CD14-positive monocyte (primary cell): Measurements from ENCODE around the gene ZIM2. TPM values are rescaled to one million over a fixed set of nuclear protein-coding genes. Genes with fewer than 3 reads are reported as not detected.

ENCODE experiments used
- DNase-seq, 3 donors: peaks; one replicate each; pipeline ENCODE4 v3.0.0-alpha.2; 2011 to 2022
- H2AFZ ChIP-seq: 2 replicates; pipeline ENCODE4 v1.6.0; 2012; ENCODE audit warnings: mild to moderate bottlenecking, low read depth, low read length, inconsistent platforms; ENCODE audit not compliant: insufficient read depth, poor library complexity, severe bottlenecking
- H3K27ac ChIP-seq, 2 donors: 1 replicate in 1 of 2; 2 replicates in 1 of 2; pipeline ENCODE4 v1.5.1; 2012 to 2013; ENCODE audit warnings: low read length in 2 of 2, control low read depth in 1 of 2, inconsistent platforms in 1 of 2, low read depth in 1 of 2, mild to moderate bottlenecking in 1 of 2
- H3K27me3 ChIP-seq, 2 donors: one replicate each; pipeline versions ENCODE4 v1.6.0 to v1.6.1; 2011 to 2013; ENCODE audit warnings: low read length in 2 of 2; ENCODE audit not compliant: control insufficient read depth in 2 of 2, insufficient read depth in 2 of 2
- H3K36me3 ChIP-seq, 2 donors: replicated peaks in 1 of 2; 1 replicate in 1 of 2; 2 replicates in 1 of 2; pipeline versions ENCODE4 v1.5.1 to v1.6.1; 2012 to 2013; ENCODE audit warnings: low read length in 2 of 2, control low read depth in 1 of 2, inconsistent platforms in 1 of 2, mild to moderate bottlenecking in 1 of 2; ENCODE audit not compliant: insufficient read depth in 2 of 2, control insufficient read depth in 1 of 2
- H3K4me1 ChIP-seq, 2 donors: 1 replicate in 1 of 2; 2 replicates in 1 of 2; pipeline versions ENCODE4 v1.5.1 to v1.6.1; 2012 to 2013; ENCODE audit warnings: low read length in 2 of 2, control low read depth in 1 of 2, inconsistent platforms in 1 of 2, mild to moderate bottlenecking in 1 of 2, moderate library complexity in 1 of 2; ENCODE audit not compliant: insufficient read depth in 2 of 2, control insufficient read depth in 1 of 2
- H3K4me2 ChIP-seq: replicated peaks from 2 replicates; pipeline ENCODE3; 2012; ENCODE audit warnings: low read length, moderate library complexity, mild to moderate bottlenecking; ENCODE audit not compliant: poor library complexity, severe bottlenecking; ENCODE audit errors: extremely low read depth
- H3K4me3 ChIP-seq, 3 experiments: fragments of 200-600 bp in 1 of 3; sonication (generic) in 1 of 3; replicated peaks in 1 of 3; 1 replicate in 2 of 3; 2 replicates in 1 of 3; pipeline ENCODE4 v1.5.1; 2011 to 2013; ENCODE audit warnings: low read length in 3 of 3, mild to moderate bottlenecking in 3 of 3, control low read depth in 2 of 3, low read depth in 2 of 3, inconsistent platforms in 1 of 3, moderate library complexity in 1 of 3
- H3K79me2 ChIP-seq: 2 replicates; pipeline ENCODE4 v1.6.0; 2012; ENCODE audit warnings: mild to moderate bottlenecking, control low read depth, inconsistent platforms, low read length, moderate library complexity; ENCODE audit not compliant: insufficient read depth
- H3K9ac ChIP-seq: 2 replicates; pipeline ENCODE4 v1.6.0; 2017; ENCODE audit warnings: low read length, mild to moderate bottlenecking; ENCODE audit not compliant: insufficient read depth, poor library complexity, severe bottlenecking
- H3K9me3 ChIP-seq, 2 donors: replicated peaks in 1 of 2; 1 replicate in 1 of 2; 2 replicates in 1 of 2; pipeline versions ENCODE4 v1.5.1 to v1.6.1; 2012 to 2013; ENCODE audit warnings: low read length in 2 of 2, control low read depth in 1 of 2; ENCODE audit not compliant: control insufficient read depth in 1 of 2, insufficient read depth in 1 of 2
- H4K20me1 ChIP-seq: 2 replicates; pipeline ENCODE4 v1.6.0; 2012; ENCODE audit warnings: mild to moderate bottlenecking, low read length, control low read depth, moderate library complexity; ENCODE audit not compliant: insufficient read depth
- H3K27ac Mint-ChIP-seq, 7 donors: one replicate each; pipeline ENCODE4 v1.8.0; 2020; ENCODE audit warnings: mild to moderate bottlenecking in 7 of 7, mixed read lengths in 7 of 7, moderate library complexity in 6 of 7, inconsistent platforms in 2 of 7
- H3K27me3 Mint-ChIP-seq, 3 donors: one replicate each; pipeline ENCODE4 v1.8.0; 2021 to 2022; ENCODE audit warnings: low read depth in 3 of 3, mild to moderate bottlenecking in 3 of 3, mixed read lengths in 3 of 3, moderate library complexity in 3 of 3, inconsistent platforms in 1 of 3
- H3K36me3 Mint-ChIP-seq, 2 donors: one replicate each; pipeline ENCODE4 v1.8.0; 2020; ENCODE audit warnings: mixed read lengths in 2 of 2, inconsistent platforms in 1 of 2, mild to moderate bottlenecking in 1 of 2
- H3K4me1 Mint-ChIP-seq: one replicate; pipeline ENCODE4 v1.8.0; 2020; ENCODE audit warnings: mild to moderate bottlenecking, mixed read lengths
- H3K4me3 Mint-ChIP-seq, 2 donors: one replicate each; pipeline ENCODE4 v1.8.0; 2020; ENCODE audit warnings: mild to moderate bottlenecking in 2 of 2, mixed read lengths in 2 of 2, moderate library complexity in 1 of 2
- H3K9me3 Mint-ChIP-seq, 7 donors: one replicate each; pipeline ENCODE4 v1.8.0; 2020 to 2022; ENCODE audit warnings: mixed read lengths in 7 of 7, mild to moderate bottlenecking in 6 of 7, moderate library complexity in 6 of 7, inconsistent platforms in 2 of 7
- CTCF ChIP-seq: fragments of 200-600 bp; IDR thresholded peaks from one replicate; pipeline ENCODE4 v1.8.0; 2022; ENCODE audit warnings: antibody characterized with exemption, mild to moderate bottlenecking
- WGBS: methylation state at CpG from one replicate; pipeline ENCODE4 v1.1.5; 2013; ENCODE audit warnings: missing lambda C conversion rate; ENCODE audit not compliant: insufficient coverage; 5-methylcytosine and 5-hydroxymethylcytosine counted together
- intact Hi-C, 2 donors: fragments of 100-400 bp; cut with micrococcal nuclease; formaldehyde crosslinking; loops; one replicate each; pipeline versions ENCODE4 v1.15.0 to v1.15.1; 2023
- polyA plus RNA-seq, 3 donors: library from polyadenylated mRNA; depleted of rRNA in 1 of 3; unstranded in 2 of 3; stranded (reverse) in 1 of 3; fragments of 300-500 nt in 2 of 3; fragments of >200 nt in 1 of 3; fragmentation: Illumina TruSeq in 2 of 3; gene quantifications; 1 replicate in 2 of 3; 2 replicates in 1 of 3; pipeline ENCODE4 v1.2.3, GENCODE V29; 2012 to 2021

ZIM2 gene
- polyA plus RNA-seq, 3 donors = not detected

- H3K27me3 Mint-ChIP-seq = peaks cover 0 to 1% (median 0%) of the 10 kb centered on the region in 3 donors
- Histone ChIP-seq H3K27ac (no peak overlapping the region), H4K20me1 (no peaks in the 10 kb centered on the region), H3K4me1 (no peaks in the 10 kb centered on the region), H3K9ac (no peak overlapping the region), H3K4me3 (no peak overlapping the region), H3K4me2 (no peak overlapping the region), H3K27me3 (no peaks in the 10 kb centered on the region), H3K9me3 (peaks cover 57 to 68% of the 10 kb centered on the region in 2 donors), H3K79me2 (no peaks in the 10 kb centered on the region), H2AFZ (no peak overlapping the region), H3K36me3 (no peaks in the 10 kb centered on the region)
- no peaks in the 10 kb centered on the region for H3K4me1 Mint-ChIP-seq
- H3K36me3 Mint-ChIP-seq = no peaks in the 10 kb centered on the region
- intact Hi-C loops = no loop called here
- 81% methylated on average over 6 of the region's 8 CpGs for WGBS
- H3K9me3 Mint-ChIP-seq = peaks cover 25 to 69% (median 55%) of the 10 kb centered on the region in 7 donors
- no peak overlapping the region for H3K4me3 Mint-ChIP-seq
- DNase-seq = no peak
- no peak for TF ChIP-seq CTCF
- H3K27ac Mint-ChIP-seq = peak overlapping the region in 1 of 7 donors; percentile 36
Measured at GRCh38 chr19:56759531-56759930, 81.0 kb downstream of the ZIM2 start.

- H3K9ac ChIP-seq = no peak overlapping the region
- H3K4me1 ChIP-seq = no peaks in the 10 kb centered on the region
- H3K4me3 Mint-ChIP-seq = no peak overlapping the region
- no peak overlapping the region for H2AFZ ChIP-seq
- H3K4me1 Mint-ChIP-seq = no peaks in the 10 kb centered on the region
- H3K27ac ChIP-seq = no peak overlapping the region
- H3K27ac Mint-ChIP-seq = no peak overlapping the region
- TF ChIP-seq CTCF = no peak
- no peak overlapping the region for H3K4me2 ChIP-seq
- no peak overlapping the region for H3K4me3 ChIP-seq
- 11% methylated on average over 5 of the region's 6 CpGs for WGBS
- intact Hi-C loops = no loop called here
- no peak for DNase-seq
- peaks cover 25 to 32% of the 10 kb centered on the region in 2 donors for H3K9me3 ChIP-seq
- no peaks in the 10 kb centered on the region for H3K36me3 ChIP-seq
- H3K79me2 ChIP-seq = no peaks in the 10 kb centered on the region
- H3K36me3 Mint-ChIP-seq = no peaks in the 10 kb centered on the region
- peaks cover 11 to 43% (median 23%) of the 10 kb centered on the region in 7 donors for H3K9me3 Mint-ChIP-seq
- peaks cover 0 to 3% (median 2%) of the 10 kb centered on the region in 3 donors for H3K27me3 Mint-ChIP-seq
- H4K20me1 ChIP-seq = no peaks in the 10 kb centered on the region
- H3K27me3 ChIP-seq = no peaks in the 10 kb centered on the region
Measured at GRCh38 chr19:56751078-56751489, 89.4 kb downstream of the ZIM2 start.
